GM15510 (cell line): ENCODE measurements around the gene OLFML2A.

ENCODE experiments used
- POLR2A ChIP-seq: IDR thresholded peaks from 3 replicates; pipeline ENCODE4 v1.6.1; 2011; ENCODE audit warnings: borderline replicate concordance; ENCODE audit not compliant: insufficient read length; ENCODE audit errors: extremely low read depth

The OLFML2A gene

GRCh38 chr9:124797343-124798103 lies 20.6 kb downstream of the OLFML2A start:
- TF ChIP-seq POLR2A: no peak

- TF ChIP-seq POLR2A: no peak
Measured at GRCh38 chr9:124799274-124800006, 22.5 kb downstream of the OLFML2A start.

- no peak for TF ChIP-seq POLR2A
Measured at GRCh38 chr9:124800306-124801259, 23.6 kb downstream of the OLFML2A start.

GRCh38 chr9:124801356-124801755 lies 24.4 kb downstream of the OLFML2A start:
- TF ChIP-seq POLR2A: no peak

GRCh38 chr9:124802426-124802825 lies 25.5 kb downstream of the OLFML2A start:
- no peak for TF ChIP-seq POLR2A

- no peak for TF ChIP-seq POLR2A
Measured at GRCh38 chr9:124803911-124804310, 27.0 kb downstream of the OLFML2A start.

GRCh38 chr9:124805186-124805585 lies 28.3 kb downstream of the OLFML2A start:
- no peak for TF ChIP-seq POLR2A

GRCh38 chr9:124808246-124808956 lies 31.5 kb downstream of the OLFML2A start:
- no peak for TF ChIP-seq POLR2A

- no peak for TF ChIP-seq POLR2A
Measured at GRCh38 chr9:124809211-124809610, 32.3 kb downstream of the OLFML2A start.

GRCh38 chr9:124809741-124810500 lies 33.0 kb downstream of the OLFML2A start:
- TF ChIP-seq POLR2A: no peak

- TF ChIP-seq POLR2A: no peak
Measured at GRCh38 chr9:124810663-124811355, 33.9 kb downstream of the OLFML2A start.

- TF ChIP-seq POLR2A: no peak
Measured at GRCh38 chr9:124812441-124812876, 35.5 kb downstream of the OLFML2A start.

GRCh38 chr9:124813041-124813440 lies 36.1 kb downstream of the OLFML2A start:
- TF ChIP-seq POLR2A: no peak
